Common myeloid progenitor, CD34-positive (primary cell): ENCODE data around the gene FBXO2.

Experiments used
- CTCF ChIA-PET: fragments of 350-600 bp; sonication (Branson Sonifier 250); formaldehyde crosslinking; loops from one replicate; lab custom pipeline; 2021; ENCODE audit warnings: antibody characterized with exemption; lab: Charles Lee
- POLR2A ChIA-PET: fragments of 350-600 bp; sonication (Branson Sonifier 250); formaldehyde crosslinking; loops from one replicate; lab custom pipeline; 2021; ENCODE audit warnings: antibody characterized with exemption; lab: Charles Lee
- DNase-seq, 3 donors: peaks; one replicate each; pipeline versions ENCODE4 v3.0.0 to v3.0.0-alpha.2; 2013
- H3K27ac ChIP-seq, 2 experiments: 1 replicate in 1 of 2; 2 replicates in 1 of 2; pipeline ENCODE4 v1.7.0; 2013; ENCODE audit warnings: inconsistent platforms in 2 of 2, low read length in 2 of 2, mild to moderate bottlenecking in 2 of 2, low read depth in 1 of 2, moderate library complexity in 1 of 2; ENCODE audit not compliant: severe bottlenecking in 2 of 2, insufficient read depth in 1 of 2, poor library complexity in 1 of 2
- H3K27me3 ChIP-seq, 5 experiments: replicated peaks in 2 of 5; 1 replicate in 3 of 5; 2 replicates in 2 of 5; pipeline versions ENCODE4 v1.6.1 to v1.7.0; 2013; ENCODE audit warnings: low read length in 4 of 5, mild to moderate bottlenecking in 2 of 5, moderate library complexity in 2 of 5, inconsistent platforms in 1 of 5; ENCODE audit not compliant: insufficient read depth in 5 of 5, control insufficient read depth in 4 of 5
- H3K36me3 ChIP-seq, 4 experiments: 1 replicate in 2 of 4; 2 replicates in 2 of 4; pipeline versions ENCODE4 v1.6.1 to v1.7.0; 2013; ENCODE audit warnings: low read length in 3 of 4, control low read depth in 1 of 4, mild to moderate bottlenecking in 1 of 4; ENCODE audit not compliant: control insufficient read depth in 4 of 4, insufficient read depth in 4 of 4
- H3K4me1 ChIP-seq, 4 experiments: 1 replicate in 3 of 4; 2 replicates in 1 of 4; pipeline versions ENCODE4 v1.6.1 to v1.7.1; 2013; ENCODE audit warnings: low read length in 3 of 4, mild to moderate bottlenecking in 3 of 4, control low read depth in 1 of 4, inconsistent platforms in 1 of 4, moderate library complexity in 1 of 4; ENCODE audit not compliant: control insufficient read depth in 4 of 4, insufficient read depth in 4 of 4; ENCODE audit errors: control extremely low read depth in 1 of 4
- H3K4me3 ChIP-seq, 7 experiments: 1 replicate in 4 of 7; 2 replicates in 3 of 7; pipeline versions ENCODE4 v1.5.1 to v1.7.0; 2013; ENCODE audit warnings: mild to moderate bottlenecking in 7 of 7, low read length in 6 of 7, moderate library complexity in 6 of 7, inconsistent platforms in 2 of 7, low read depth in 2 of 7, control low read depth in 1 of 7; ENCODE audit not compliant: insufficient read depth in 4 of 7, control insufficient read depth in 1 of 7; ENCODE audit errors: extremely low read depth in 1 of 7
- H3K9me3 ChIP-seq, 5 experiments: 1 replicate in 4 of 5; 2 replicates in 1 of 5; pipeline versions ENCODE4 v1.6.1 to v1.7.1; 2013; ENCODE audit warnings: low read length in 4 of 5, mild to moderate bottlenecking in 2 of 5, inconsistent platforms in 1 of 5, low read depth in 1 of 5, moderate library complexity in 1 of 5; ENCODE audit not compliant: control insufficient read depth in 4 of 5, insufficient read depth in 2 of 5; ENCODE audit errors: control extremely low read depth in 1 of 5
- WGBS: methylation state at CpG from one replicate; pipeline ENCODE4 v1.1.5; 2013; ENCODE audit not compliant: insufficient coverage; 5-methylcytosine and 5-hydroxymethylcytosine counted together

FBXO2 gene

DNA sequence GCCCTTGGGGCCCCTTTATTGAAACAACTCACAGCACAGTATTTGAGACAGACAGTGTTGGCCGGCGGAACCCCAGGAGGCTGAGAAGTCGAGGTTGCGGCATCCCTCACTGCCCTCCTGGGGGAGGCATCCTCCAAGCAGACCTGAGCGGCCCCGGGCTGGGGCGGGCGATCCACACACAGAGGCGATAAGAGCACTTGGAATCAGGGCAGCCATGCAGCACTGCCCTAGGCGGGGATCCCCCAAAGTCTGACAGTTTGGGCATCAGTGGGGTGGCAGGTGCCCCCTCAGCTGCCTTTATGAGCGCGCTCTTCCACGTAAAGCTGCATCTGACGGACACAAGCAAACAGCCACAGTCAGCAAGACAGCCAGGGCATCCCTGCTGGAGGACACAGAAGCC, 20.3 kb upstream of the FBXO2 start:
- 97% methylated on average over 11 of the region's 14 CpGs for WGBS
- H3K9me3 ChIP-seq = no peaks in the 10 kb centered on the region
- no peak for DNase-seq
- ChIA-PET CTCF (interaction anchor here (2.4 to 4.0 kb wide), 2 partner anchors 10 to 75 kb away, joined by 5 to 15 read pairs; partner anchors contain the start of gene FBXO6), POLR2A (no interaction called here)
- no peaks in the 10 kb centered on the region for H3K27me3 ChIP-seq
- H3K4me3 ChIP-seq = no peak overlapping the region
- peaks cover 5 to 62% (median 35%) of the 10 kb centered on the region in 4 experiments for H3K36me3 ChIP-seq
- peaks cover 0 to 2% (median under 1%) of the 10 kb centered on the region in 4 experiments for H3K4me1 ChIP-seq
- H3K27ac ChIP-seq = no peak overlapping the region

DNA sequence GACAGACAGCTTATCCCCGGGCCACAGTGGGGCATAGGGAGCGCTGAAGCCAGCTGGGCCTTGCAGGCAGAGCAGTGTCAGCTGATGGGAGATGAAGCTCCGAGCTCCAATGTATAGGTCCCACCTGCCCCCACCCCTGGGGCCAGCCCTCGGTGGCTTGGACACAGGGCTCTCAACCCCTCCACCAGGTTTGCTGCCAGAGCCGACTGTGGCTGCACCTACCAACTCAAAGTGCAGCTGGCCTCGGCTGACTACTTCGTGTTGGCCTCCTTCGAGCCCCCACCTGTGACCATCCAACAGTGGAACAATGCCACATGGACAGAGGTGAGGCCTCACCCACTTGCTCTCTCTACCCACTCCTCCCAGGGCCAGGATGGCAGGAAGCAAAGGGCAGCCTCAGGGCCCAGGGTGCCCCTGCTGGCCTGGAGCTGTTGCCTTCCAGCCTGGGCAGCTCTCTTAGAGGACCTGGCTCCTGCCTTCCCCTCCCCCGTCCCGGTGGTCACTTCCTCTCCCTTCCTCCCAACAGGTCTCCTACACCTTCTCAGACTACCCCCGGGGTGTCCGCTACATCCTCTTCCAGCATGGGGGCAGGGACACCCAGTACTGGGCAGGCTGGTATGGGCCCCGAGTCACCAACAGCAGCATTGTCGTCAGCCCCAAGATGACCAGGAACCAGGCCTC, 19.0 kb upstream of the FBXO2 start:
- no peak for DNase-seq
- ChIA-PET CTCF (interaction anchor here (0.9 to 1.2 kb wide), 2 partner anchors 18 to 38 kb away, joined by 3 read pairs; partner anchors contain the start of genes FBXO2 and FBXO44), POLR2A (no interaction called here)
- Histone ChIP-seq H3K27me3 (no peaks in the 10 kb centered on the region), H3K4me1 (no peaks in the 10 kb centered on the region), H3K36me3 (peaks cover 5 to 69% (median 39%) of the 10 kb centered on the region in 4 experiments), H3K27ac (no peak overlapping the region), H3K4me3 (no peak overlapping the region), H3K9me3 (no peaks in the 10 kb centered on the region)
- WGBS = 98% methylated on average over 7 of the region's 14 CpGs

DNA sequence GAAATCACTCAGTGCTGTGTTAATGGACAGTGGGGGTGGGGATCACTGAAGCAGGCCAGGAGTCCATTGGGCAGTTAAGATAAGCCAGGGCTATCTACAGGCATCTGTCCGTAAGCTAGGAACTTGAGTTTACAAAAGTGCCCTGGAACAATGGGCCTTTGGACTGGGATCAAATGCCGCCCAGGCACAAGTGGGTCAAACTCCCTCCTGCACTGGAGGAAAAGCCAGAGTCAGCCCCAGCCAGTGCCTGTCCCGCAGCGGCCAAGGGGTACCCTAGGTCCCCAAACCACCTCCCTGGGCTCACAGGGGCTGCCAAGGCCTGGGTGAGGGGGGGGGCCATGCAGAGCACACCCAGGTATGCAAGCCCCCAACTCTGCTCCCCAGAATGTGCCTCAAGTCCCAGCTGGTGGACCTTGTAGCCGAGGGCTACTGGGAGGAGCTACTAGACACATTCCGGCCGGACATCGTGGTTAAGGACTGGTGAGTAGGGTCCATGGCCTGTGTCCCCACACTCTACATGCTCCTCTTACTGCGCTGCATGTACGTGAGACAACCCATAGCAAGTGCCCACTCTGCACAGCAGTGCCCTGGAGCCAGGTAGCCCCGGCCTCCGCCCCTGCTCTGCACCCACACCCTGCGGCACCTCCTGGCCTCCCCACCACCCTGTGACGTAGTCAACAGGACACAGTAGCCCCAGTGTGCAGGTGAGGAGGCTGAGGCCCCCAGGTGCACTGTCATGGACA, 17.5 kb upstream of the FBXO2 start:
- Histone ChIP-seq H3K27me3 (no peaks in the 10 kb centered on the region), H3K36me3 (peaks cover 5 to 67% (median 35%) of the 10 kb centered on the region in 4 experiments), H3K9me3 (no peaks in the 10 kb centered on the region), H3K4me1 (no peaks in the 10 kb centered on the region), H3K4me3 (no peak overlapping the region), H3K27ac (no peak overlapping the region)
- DNase-seq = no peak
- ChIA-PET CTCF (interaction anchor here (0.8 to 1.1 kb wide), 2 partner anchors 21 to 48 kb away, joined by 3 to 4 read pairs; no protein-coding TSS in a partner anchor), POLR2A (no interaction called here)
- 96% methylated on average over 10 of the region's 14 CpGs for WGBS

DNA sequence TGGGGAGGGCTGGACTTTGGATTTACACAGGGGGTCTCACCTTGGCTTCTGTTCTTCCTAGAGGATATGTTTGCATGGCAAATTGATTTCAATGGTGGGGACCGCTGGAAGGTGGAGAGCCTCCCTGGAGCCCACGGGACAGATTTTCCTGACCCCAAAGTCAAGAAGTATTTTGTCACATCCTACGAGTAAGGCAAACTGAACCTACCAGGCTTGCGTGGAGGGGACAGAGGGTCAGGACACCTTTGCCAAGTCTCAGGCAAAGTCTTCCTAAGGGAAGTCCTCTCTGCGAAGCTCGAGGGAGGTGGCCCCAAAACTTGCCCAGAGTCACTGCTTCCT, 16.9 kb upstream of the FBXO2 start:
- Histone ChIP-seq H3K27me3 (no peaks in the 10 kb centered on the region), H3K9me3 (no peaks in the 10 kb centered on the region), H3K36me3 (peaks cover 5 to 61% (median 30%) of the 10 kb centered on the region in 4 experiments), H3K4me3 (no peak overlapping the region), H3K4me1 (no peaks in the 10 kb centered on the region), H3K27ac (no peak overlapping the region)
- POLR2A ChIA-PET = no interaction called here
- CTCF ChIA-PET = interaction anchor here (0.8 to 1.1 kb wide), 2 partner anchors 21 to 48 kb away, joined by 3 to 4 read pairs; no protein-coding TSS in a partner anchor
- WGBS = 88% methylated on average over 6 of the region's 6 CpGs
- DNase-seq = no peak

DNA sequence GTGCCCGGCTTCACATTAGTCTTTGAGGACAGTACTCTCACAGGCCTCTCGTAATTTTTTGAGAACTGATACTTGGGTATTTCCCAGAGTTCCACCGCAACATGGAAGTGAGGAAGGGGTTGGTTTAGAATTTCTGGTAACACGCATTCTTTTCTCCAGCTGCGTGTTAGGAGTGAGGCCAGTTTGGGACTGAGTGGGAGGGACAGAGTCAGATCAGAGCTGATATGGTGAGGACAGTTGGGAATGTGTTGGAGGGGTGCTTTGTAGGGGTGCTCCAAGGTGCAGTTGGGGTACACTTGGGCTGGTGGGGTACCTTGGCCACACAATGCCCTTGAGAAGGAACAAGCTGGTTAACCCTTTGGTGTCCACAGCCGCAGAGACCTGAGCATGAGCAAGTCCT, 16.5 kb upstream of the FBXO2 start:
- peaks cover 5 to 57% (median 28%) of the 10 kb centered on the region in 4 experiments for H3K36me3 ChIP-seq
- POLR2A ChIA-PET = no interaction called here

DNA sequence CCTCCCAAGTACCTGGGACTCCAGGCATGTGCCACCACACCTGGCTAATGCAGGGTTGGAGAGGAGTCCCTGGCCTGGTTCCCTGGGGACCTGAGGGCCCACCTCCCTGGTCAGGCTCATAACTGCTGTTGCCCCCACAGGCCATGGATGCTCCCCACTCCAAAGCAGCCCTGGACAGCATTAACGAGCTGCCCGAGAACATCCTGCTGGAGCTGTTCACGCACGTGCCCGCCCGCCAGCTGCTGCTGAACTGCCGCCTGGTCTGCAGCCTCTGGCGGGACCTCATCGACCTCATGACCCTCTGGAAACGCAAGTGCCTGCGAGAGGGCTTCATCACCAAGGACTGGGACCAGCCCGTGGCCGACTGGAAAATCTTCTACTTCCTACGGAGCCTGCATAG, 14.3 kb upstream of the FBXO2 start:
- H3K9me3 ChIP-seq = no peaks in the 10 kb centered on the region
- H3K27me3 ChIP-seq = no peaks in the 10 kb centered on the region
- CTCF ChIA-PET = no interaction called here
- 94% methylated on average over 11 of the region's 14 CpGs for WGBS
- H3K27ac ChIP-seq = no peak overlapping the region
- no peak overlapping the region for H3K4me3 ChIP-seq
- no peak for DNase-seq
- peaks cover 0 to 38% (median 18%) of the 10 kb centered on the region in 4 experiments for H3K36me3 ChIP-seq
- H3K4me1 ChIP-seq = peaks cover 0 to 13% (median 8%) of the 10 kb centered on the region in 4 experiments
- POLR2A ChIA-PET = no interaction called here

More for the DNA sequence above, 16.5 kb upstream of the FBXO2 start:
- 90% methylated on average over 4 of the region's 6 CpGs for WGBS
- no peak for DNase-seq
- Histone ChIP-seq H3K27me3 (no peaks in the 10 kb centered on the region), H3K9me3 (no peaks in the 10 kb centered on the region), H3K27ac (no peak overlapping the region), H3K4me3 (no peak overlapping the region), H3K4me1 (no peaks in the 10 kb centered on the region)
- CTCF ChIA-PET = interaction anchor here (0.8 kb wide), 1 partner anchor 20 kb away, joined by 3 read pairs; no protein-coding TSS in a partner anchor
